NCI-H526 treated with DMSO at 0.1 percent for 48 hours (cell line): ENCODE data around the gene ZC3H18.
"Not testable (repeated sequence)": the region's sequence is repeated elsewhere in the genome, so short reads cannot be mapped to it uniquely, and the experiment has no call there.

Experiments used
- DNase-seq: peaks from one replicate; lab custom pipeline; 2025; lab: John Stamatoyannopoulos, UW

Gene ZC3H18

GRCh38 chr16:88605186-88606147 is 35.3 kb downstream of the ZC3H18 start:
- DNase-seq = no peak

GRCh38 chr16:88606148-88606757 is 36.0 kb downstream of the ZC3H18 start:
- no peak for DNase-seq

GRCh38 chr16:88608076-88608475 is 37.9 kb downstream of the ZC3H18 start:
- DNase-seq = no peak

GRCh38 chr16:88609426-88609825 is 39.2 kb downstream of the ZC3H18 start:
- not testable (repeated sequence) for DNase-seq

GRCh38 chr16:88610080-88610479 is 39.9 kb downstream of the ZC3H18 start:
- no peak for DNase-seq

- no peak for DNase-seq
Observed at GRCh38 chr16:88610909-88611812, 41.0 kb downstream of the ZC3H18 start.

- DNase-seq = no peak
Observed at GRCh38 chr16:88613293-88613692, 43.1 kb downstream of the ZC3H18 start.

GRCh38 chr16:88613911-88614817 is 44.0 kb downstream of the ZC3H18 start:
- DNase-seq = no peak

GRCh38 chr16:88614818-88615580 is 44.8 kb downstream of the ZC3H18 start:
- DNase-seq = no peak

- no peak for DNase-seq
Observed at GRCh38 chr16:88616320-88616719, 46.1 kb downstream of the ZC3H18 start.

- no peak for DNase-seq
Observed at GRCh38 chr16:88616736-88617135, 46.5 kb downstream of the ZC3H18 start.

GRCh38 chr16:88617268-88618031 is 47.2 kb downstream of the ZC3H18 start:
- no peak for DNase-seq

GRCh38 chr16:88618182-88618955 is 48.2 kb downstream of the ZC3H18 start:
- DNase-seq = no peak

- DNase-seq = no peak
Observed at GRCh38 chr16:88618956-88619667, 48.9 kb downstream of the ZC3H18 start.

- DNase-seq = no peak
Observed at GRCh38 chr16:88619859-88620815, 49.9 kb downstream of the ZC3H18 start.

GRCh38 chr16:88622125-88622524 is 51.9 kb downstream of the ZC3H18 start:
- DNase-seq = no peak

GRCh38 chr16:88622866-88623265 is 52.7 kb downstream of the ZC3H18 start:
- no peak for DNase-seq
